ENCODE results near the gene MCM8.

Gene MCM8

GRCh38 chr20:5927749-5928462, 22.5 kb upstream of the MCM8 start:
- TF ChIP-seq, protein P1, sequence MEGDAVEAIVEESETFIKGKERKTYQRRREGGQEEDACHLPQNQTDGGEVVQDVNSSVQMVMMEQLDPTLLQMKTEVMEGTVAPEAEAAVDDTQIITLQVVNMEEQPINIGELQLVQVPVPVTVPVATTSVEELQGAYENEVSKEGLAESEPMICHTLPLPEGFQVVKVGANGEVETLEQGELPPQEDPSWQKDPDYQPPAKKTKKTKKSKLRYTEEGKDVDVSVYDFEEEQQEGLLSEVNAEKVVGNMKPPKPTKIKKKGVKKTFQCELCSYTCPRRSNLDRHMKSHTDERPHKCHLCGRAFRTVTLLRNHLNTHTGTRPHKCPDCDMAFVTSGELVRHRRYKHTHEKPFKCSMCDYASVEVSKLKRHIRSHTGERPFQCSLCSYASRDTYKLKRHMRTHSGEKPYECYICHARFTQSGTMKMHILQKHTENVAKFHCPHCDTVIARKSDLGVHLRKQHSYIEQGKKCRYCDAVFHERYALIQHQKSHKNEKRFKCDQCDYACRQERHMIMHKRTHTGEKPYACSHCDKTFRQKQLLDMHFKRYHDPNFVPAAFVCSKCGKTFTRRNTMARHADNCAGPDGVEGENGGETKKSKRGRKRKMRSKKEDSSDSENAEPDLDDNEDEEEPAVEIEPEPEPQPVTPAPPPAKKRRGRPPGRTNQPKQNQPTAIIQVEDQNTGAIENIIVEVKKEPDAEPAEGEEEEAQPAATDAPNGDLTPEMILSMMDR (IDR thresholded peaks at IDR 0.05; ENCODE audit: low read depth, low read length) = no peak
- no peak for DNase-seq
- peaks cover 27% of the 10 kb centered on the region for H3K36me3 ChIP-seq

GRCh38 chr20:5928836-5929715, 21.4 kb upstream of the MCM8 start:
- peaks cover 16% of the 10 kb centered on the region for H3K4me1 ChIP-seq
- H3K4me3 ChIP-seq (ENCODE audit: low read depth, low read length) = no peak overlapping the region
- no peaks in the 10 kb centered on the region for H3K27me3 ChIP-seq
- no peaks in the 10 kb centered on the region for H3K9me3 ChIP-seq
- H3K36me3 ChIP-seq = peaks cover 16% of the 10 kb centered on the region
- TF ChIP-seq, protein P1 (IDR thresholded peaks at IDR 0.05; ENCODE audit: low read depth, low read length) = no peak
- no peak for DNase-seq

More at GRCh38 chr20:5927749-5928462, 22.5 kb upstream of the MCM8 start:
- Histone ChIP-seq H3K4me3 (ENCODE audit: low read depth, low read length) (no peak overlapping the region), H3K27me3 (no peaks in the 10 kb centered on the region), H3K4me1 (peaks cover 16% of the 10 kb centered on the region), H3K9me3 (no peaks in the 10 kb centered on the region)

GRCh38 chr20:5931411-5931810, 19.0 kb upstream of the MCM8 start:
- TF ChIP-seq, protein P1 (IDR thresholded peaks at IDR 0.05; ENCODE audit: low read depth, low read length) = no peak
- H3K9me3 ChIP-seq = no peaks in the 10 kb centered on the region
- DNase-seq = no peak
- H3K4me1 ChIP-seq = peaks cover 17% of the 10 kb centered on the region
- no peaks in the 10 kb centered on the region for H3K27me3 ChIP-seq
- no peak overlapping the region for H3K4me3 ChIP-seq (ENCODE audit: low read depth, low read length)
- no peaks in the 10 kb centered on the region for H3K36me3 ChIP-seq

DNA sequence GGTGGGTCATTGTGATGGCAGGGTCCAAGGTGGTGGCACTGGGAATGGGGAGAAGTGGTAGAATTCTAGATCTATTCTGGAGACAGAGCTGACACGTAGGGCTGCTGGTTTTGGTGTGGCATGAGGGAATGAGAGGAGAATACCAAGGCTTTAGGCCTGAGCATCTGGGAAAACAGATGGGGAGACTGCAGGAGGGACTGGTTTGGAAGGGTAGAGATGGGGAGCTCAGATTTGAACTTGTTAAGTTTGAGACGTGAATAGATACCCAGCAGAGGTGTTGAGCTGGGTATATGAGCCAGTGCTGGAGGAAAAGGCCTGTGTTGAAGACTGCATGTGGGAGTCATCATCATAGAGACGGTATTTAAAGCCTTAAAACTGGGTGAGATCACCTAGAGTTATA, 17.7 kb upstream of the MCM8 start:
- H3K9me3 ChIP-seq = no peaks in the 10 kb centered on the region
- no peak overlapping the region for H3K4me3 ChIP-seq (ENCODE audit: low read depth, low read length)
- H3K36me3 ChIP-seq = peaks cover 7% of the 10 kb centered on the region; the same call in 1 of the 2 replicates
- DNase-seq = no peak
- TF ChIP-seq, protein P1 (IDR thresholded peaks at IDR 0.05; ENCODE audit: low read depth, low read length) = no peak
- peaks cover 14% of the 10 kb centered on the region for H3K4me1 ChIP-seq
- H3K27me3 ChIP-seq = no peaks in the 10 kb centered on the region

- Histone ChIP-seq H3K4me1 (peaks cover 12% of the 10 kb centered on the region), H3K4me3 (ENCODE audit: low read depth, low read length) (no peak overlapping the region), H3K9me3 (no peaks in the 10 kb centered on the region), H3K36me3 (peaks cover 11% of the 10 kb centered on the region), H3K27me3 (no peaks in the 10 kb centered on the region)
- peak; percentile 42 for DNase-seq
- TF ChIP-seq, protein P1 (IDR thresholded peaks at IDR 0.05; ENCODE audit: low read depth, low read length) = peak; percentile 63
These were observed 16.5 kb upstream of the MCM8 start for GRCh38 chr20:5933802-5934436.

Measured in BE2C (cell line).